Left ventricle myocardium superior (tissue), 1 donor: Measurements from ENCODE around the gene ABCC10. TPM values are rescaled to one million over a fixed set of nuclear protein-coding genes. Genes with fewer than 3 reads are reported as not detected.

Experiments used
- ATAC-seq: fragments of 200-7000 bp; cut with Tn5 transposase; one replicate; pipeline ENCODE4 v1.9.1; 2020; ENCODE audit warnings: mild to moderate bottlenecking, moderate library complexity
- DNase-seq: peaks from one replicate; pipeline ENCODE4 v3.0.0-alpha.2; 2020
- intact Hi-C: fragments of 100-400 bp; cut with micrococcal nuclease; formaldehyde crosslinking; loops from one replicate; pipeline ENCODE4 v1.11.0; 2022
- total RNA-seq: library from RNA; stranded (reverse); fragmentation: NEBNext Ultra II Directional; extraction: Animal tissue kit (Norgen Biotek cat#: 25700); gene quantifications from one replicate; pipeline ENCODE4 v1.2.1, GENCODE V29; 2021
- donor health status: DM: no; HTN: yes; CAD: no; lungs with severe emphysema.

ABCC10 gene
- total RNA-seq, 1 donor from 2014 or later, result 11.5 TPM

DNA sequence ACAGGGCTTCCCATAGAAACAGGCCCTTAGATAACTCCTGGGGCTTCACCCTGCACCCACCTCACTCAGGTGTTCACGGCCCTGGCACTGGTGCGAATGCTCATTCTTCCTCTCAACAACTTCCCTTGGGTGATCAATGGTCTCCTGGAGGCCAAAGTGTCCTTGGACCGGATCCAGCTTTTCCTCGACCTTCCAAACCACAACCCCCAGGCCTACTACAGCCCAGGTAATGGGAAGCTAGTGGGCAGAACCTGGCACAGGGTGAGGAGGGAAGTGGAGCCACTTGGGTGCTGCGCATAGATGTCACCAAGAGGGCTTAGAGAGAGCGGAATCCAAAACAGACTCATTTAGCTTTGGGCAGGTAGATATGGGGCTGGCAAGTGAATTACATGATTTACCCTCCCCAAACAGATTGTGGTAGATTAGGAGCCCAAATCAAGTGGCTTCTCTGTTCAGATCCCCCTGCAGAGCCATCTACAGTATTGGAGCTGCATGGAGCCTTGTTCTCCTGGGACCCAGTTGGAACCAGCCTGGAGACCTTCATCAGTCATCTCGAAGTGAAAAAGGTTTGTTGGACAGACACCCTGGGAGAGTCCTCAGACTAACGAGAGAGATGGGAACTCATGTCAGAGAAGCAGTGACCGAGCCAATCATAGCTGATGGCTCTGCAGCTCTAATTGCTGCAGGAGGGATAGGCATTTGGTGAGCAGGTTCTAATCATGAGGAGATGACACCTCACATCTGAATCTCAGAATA, 8.5 kb downstream of the ABCC10 start:
- ATAC-seq (no peak), DNase-seq (no peak)
- intact Hi-C loops, result no loop called here

DNA sequence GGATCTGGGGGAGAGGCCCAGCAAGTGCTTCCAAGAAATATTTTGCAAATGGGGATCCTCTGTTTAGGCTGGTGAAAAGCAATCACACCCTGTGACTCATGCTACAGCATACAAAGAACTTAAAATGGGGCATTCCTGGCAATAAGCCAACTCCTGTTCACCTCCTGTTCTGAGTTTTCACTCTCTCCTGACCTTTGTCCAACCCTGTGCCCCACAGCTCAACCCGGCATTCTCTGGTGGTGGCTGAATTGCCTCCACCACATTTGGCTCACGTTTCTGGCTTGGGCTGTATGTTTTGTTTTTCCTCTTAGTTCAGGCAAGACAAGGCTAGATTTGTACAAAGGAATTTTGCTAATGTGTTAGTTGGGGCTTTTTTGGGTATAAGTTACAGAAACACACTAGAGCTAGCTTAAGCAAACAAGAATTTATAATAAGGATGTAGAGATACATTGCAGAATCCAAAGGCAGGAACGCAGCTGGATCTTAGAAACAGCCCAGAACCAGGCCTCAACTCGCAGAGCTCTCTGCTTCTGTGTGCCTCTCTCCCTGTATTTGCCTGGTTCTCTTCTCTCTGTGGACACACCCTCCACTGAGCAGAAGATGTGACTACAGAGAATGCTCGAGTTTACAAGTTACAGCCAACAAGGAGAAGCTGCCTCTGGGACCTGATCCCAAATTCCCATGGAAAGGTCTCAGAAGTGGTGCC, 9.4 kb downstream of the ABCC10 start:
- peak; percentile 43 for ATAC-seq
- intact Hi-C loops, result no loop called here

DNA sequence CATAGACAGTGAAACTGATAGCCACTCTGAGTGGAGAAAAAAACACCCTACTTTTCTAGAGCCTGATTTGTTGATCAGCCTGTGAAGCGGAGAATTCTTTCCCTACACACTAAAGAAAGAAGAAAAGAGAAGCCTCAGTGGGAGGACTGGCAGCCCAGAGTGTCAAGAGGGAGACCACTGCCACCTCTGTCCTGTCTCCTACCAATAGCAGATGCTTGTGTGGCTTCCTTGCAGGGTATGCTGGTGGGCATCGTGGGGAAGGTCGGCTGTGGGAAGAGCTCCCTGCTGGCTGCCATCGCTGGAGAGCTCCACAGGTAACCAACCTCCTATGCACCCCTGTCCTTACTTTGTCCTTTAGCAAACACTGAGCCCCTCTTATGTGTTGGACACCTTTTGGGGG, 10.4 kb downstream of the ABCC10 start:
- ATAC-seq (no peak), DNase-seq (no peak)
- intact Hi-C loops, result no loop called here

More for the DNA sequence above, 9.4 kb downstream of the ABCC10 start:
- DNase-seq, result no peak

DNA sequence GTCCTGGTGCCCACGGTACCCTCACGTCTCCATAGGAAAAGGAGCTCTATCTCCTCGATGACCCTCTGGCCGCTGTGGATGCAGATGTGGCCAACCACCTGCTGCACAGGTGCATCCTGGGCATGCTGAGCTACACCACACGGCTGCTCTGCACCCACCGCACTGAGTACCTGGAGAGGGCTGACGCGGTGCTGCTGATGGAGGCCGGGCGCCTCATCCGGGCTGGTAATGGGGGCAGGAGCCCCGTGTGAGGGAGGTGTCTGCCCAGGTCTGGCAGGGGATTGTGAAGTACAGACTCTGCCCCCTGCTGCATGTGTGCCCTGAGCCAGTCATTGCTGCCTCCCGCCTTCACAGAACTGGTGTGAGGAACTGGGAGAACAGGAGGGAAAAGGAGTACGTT, 15.6 kb downstream of the ABCC10 start:
- intact Hi-C loops, result no loop called here
- ATAC-seq (no peak), DNase-seq (no peak)

DNA sequence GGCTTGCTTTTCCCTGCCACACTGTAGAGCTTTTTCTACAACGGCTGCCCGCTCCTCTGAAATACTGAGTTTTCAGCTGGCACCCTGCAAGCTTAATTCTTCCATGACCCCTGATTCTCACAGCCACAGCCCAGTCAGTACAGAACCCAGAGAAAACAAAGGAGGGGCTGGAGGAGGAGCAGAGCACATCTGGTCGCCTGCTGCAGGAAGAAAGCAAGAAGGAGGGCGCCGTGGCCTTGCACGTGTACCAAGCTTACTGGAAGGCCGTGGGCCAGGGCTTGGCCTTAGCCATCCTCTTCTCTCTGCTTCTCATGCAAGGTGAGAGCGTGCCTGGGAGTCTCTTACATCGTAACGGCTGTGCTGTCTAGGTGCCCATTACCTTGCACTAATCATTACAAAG, 16.7 kb downstream of the ABCC10 start:
- DNase-seq, result no peak
- no peak for ATAC-seq
- intact Hi-C loops, result no loop called here

DNA sequence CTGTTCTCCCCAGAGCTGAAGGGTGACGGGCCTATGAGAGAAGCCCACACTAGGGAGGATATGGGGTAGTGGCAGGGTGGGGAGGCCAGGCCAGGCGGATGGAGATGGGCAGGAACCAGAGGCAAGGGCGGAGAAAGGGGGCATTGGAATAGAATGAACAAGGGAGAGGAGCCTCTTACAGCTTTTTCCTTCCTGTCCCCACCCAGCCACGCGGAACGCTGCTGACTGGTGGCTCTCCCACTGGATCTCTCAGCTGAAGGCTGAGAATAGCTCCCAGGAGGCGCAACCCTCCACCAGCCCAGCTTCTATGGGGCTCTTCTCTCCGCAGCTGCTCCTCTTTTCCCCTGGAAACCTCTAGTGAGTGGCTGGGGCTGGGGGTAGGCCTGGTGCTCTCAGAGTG, 17.2 kb downstream of the ABCC10 start:
- DNase-seq (no peak), ATAC-seq (no peak)
- intact Hi-C loops, result no loop called here

DNA sequence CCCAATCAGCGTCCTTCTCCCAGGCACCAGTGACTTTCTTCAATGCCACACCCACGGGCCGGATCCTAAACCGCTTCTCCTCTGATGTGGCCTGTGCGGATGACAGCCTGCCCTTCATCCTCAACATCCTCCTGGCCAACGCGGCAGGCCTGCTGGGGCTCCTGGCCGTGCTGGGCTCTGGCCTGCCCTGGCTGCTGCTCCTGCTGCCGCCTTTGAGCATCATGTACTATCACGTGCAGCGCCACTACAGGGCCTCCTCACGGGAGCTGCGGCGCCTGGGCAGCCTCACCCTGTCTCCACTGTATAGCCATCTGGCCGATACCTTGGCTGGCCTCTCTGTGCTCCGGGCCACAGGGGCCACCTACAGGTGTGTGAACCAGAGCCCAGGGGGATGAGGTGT, 18.2 kb downstream of the ABCC10 start:
- intact Hi-C loops, result no loop called here
- DNase-seq (no peak), ATAC-seq (no peak)

DNA sequence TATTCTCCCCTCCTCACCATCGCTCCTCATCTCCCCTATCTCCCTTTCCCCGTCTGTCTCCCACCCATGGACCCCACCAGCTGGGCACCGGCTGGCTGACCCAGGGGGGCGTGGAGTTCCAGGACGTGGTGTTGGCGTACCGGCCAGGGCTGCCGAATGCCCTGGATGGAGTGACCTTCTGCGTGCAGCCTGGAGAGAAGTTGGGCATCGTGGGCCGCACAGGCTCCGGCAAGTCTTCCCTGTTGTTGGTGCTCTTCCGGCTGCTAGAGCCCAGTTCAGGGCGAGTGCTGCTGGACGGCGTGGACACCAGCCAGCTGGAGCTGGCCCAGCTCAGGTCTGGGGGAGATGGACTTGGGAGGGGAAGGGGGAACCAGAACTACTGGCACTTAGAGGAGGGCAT, 20.3 kb downstream of the ABCC10 start:
- ATAC-seq (no peak), DNase-seq (no peak)
- intact Hi-C loops, result no loop called here

DNA sequence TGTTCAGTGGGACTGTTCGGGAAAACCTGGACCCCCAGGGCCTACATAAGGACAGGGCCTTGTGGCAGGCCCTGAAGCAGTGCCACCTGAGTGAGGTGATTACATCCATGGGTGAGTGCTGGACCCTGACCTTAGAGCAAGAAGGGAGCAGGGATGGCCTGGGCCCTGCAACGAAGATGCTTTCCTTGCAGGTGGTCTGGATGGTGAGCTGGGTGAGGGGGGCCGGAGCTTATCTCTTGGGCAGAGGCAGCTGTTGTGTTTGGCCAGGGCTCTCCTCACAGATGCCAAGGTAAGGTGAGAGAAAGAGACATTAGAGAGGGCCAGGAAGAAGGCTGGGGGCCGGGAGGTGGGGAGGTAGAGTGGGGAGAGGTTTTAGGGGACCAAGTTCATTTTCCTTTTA, 21.6 kb downstream of the ABCC10 start:
- intact Hi-C loops, result no loop called here
- no peak for ATAC-seq
- no peak for DNase-seq

DNA sequence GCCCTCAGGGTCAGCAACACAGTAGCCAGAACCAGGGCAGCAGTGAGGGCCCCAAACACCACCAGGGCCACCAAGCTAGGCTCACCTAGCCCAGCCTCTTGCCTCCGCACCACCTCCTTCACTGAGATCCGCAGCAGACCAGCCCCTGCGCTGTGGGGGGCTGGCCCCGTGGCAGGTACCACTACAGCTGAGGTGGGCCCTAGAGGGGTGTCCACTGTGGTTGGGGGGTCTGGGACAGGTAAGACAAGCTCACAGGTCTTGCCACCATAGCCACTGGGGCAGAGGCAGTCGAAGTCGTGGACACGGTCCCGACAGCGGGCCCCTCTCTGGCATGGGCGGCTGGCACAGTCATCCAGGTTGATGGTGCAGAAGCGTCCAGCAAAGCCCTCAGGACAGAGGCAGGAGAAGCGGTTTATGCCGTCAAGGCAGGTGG, 23.4 kb downstream of the ABCC10 start:
- ATAC-seq (no peak), DNase-seq (no peak)
- intact Hi-C loops, result no loop called here

DNA sequence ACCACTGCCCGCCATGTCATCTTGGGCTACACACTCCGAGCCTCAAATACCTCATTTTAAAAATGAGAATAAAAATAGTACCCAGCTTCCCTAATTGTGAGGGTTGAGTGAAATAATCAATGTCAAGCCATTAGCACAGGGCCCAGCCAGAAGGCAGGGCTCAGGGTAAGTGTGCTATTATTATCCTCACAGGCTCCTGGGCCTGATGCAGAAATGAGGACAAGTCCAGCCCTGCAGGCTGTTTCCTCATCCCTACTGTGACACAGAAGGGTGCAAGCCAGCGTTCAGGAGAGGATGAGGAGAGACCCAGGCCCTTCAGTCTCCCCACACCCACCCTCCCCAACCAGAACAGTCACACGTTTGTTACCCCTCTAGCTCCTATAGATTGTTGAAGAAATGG, 24.0 kb downstream of the ABCC10 start:
- ATAC-seq, result peak; percentile 40
- DNase-seq, result no peak

DNA sequence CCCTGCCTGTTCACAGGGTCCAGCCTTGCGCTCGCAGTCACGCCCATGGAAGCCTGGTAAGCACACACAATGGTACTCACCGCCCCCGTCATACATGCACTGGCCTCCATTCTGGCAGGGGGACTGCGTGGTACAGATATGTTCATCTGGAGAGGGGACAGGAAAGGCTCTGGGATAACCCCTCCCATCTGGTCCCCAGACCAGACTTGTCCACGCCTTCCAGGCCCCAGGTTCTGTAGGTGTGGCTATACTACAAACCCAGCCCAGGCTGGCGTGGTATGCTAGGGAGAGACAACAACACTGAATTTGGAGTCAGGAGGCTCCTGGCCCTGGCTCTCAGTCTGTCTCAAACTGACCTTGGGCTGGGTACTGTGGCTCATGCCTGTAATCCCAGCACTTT, 24.6 kb downstream of the ABCC10 start:
- ATAC-seq, result no peak
- intact Hi-C loops, result no loop called here
- no peak for DNase-seq

More for the DNA sequence above, 24.0 kb downstream of the ABCC10 start:
- intact Hi-C loops, result no loop called here

DNA sequence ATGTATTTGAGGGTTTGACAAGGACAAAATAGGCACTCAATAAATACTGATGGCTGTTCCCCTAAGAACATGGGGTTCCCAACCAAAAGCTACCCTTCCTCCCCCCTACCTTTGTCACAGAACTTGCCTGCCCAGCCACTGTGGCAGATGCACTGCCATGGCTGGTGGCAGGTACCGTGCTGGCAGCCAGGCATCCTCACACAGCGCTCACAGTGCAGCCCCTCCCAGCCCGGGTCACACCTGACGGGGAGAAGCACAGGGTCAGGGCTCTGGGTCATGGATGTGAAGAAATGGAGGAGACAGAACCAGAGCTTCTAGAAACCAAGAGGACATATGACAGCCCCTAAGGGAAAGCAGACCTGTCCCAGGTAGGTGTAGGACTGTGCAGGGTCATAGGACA, 25.6 kb downstream of the ABCC10 start:
- DNase-seq (no peak), ATAC-seq (no peak)
- intact Hi-C loops, result no loop called here

DNA sequence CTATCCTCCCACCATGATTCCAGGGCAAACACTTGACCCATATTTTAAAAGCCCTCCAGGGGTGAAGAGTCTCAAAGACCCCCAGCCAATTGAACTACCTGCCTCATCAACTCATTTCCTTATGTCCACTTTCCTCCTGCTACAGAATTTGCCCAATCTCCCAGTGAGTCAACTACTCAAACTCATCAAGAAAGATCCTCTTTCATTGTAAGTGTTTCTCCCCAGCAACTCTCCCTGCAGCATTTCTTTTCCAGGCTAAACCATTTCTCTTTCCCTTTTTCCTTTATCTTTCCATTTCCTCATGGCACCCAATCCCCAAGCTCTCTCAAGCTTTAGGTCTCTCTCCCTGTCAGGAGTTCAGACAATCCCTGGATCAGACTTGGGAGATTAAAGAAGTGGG, 26.5 kb downstream of the ABCC10 start:
- ATAC-seq (no peak), DNase-seq (no peak)
- intact Hi-C loops, result loop anchor here (2.0 kb wide), 1 partner anchor 53 kb away; no protein-coding TSS in a partner anchor

DNA sequence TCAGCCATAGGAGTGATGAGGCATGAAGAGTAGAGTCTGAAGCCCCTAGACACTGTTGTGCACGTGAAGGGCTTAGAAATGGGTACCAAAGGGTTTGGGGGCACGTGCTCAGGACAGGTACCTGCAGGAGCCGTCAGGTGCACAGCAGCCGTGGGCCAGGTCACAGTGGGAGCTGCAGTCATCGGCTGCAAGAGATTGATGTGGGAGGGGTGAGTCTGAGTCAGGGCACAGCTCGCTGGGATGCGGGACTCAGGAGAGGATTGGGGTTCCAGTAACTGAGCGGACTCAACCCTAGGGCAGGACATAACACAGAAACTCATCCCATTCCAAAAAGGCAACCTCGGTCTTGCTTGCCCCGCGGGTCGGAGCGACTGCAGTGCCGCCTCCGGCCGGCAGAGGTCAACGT, 27.0 kb downstream of the ABCC10 start:
- DNase-seq, result no peak
- peak; percentile 3 for ATAC-seq
- intact Hi-C loops, result loop anchor here (2.0 kb wide), 1 partner anchor 53 kb away; no protein-coding TSS in a partner anchor

DNA sequence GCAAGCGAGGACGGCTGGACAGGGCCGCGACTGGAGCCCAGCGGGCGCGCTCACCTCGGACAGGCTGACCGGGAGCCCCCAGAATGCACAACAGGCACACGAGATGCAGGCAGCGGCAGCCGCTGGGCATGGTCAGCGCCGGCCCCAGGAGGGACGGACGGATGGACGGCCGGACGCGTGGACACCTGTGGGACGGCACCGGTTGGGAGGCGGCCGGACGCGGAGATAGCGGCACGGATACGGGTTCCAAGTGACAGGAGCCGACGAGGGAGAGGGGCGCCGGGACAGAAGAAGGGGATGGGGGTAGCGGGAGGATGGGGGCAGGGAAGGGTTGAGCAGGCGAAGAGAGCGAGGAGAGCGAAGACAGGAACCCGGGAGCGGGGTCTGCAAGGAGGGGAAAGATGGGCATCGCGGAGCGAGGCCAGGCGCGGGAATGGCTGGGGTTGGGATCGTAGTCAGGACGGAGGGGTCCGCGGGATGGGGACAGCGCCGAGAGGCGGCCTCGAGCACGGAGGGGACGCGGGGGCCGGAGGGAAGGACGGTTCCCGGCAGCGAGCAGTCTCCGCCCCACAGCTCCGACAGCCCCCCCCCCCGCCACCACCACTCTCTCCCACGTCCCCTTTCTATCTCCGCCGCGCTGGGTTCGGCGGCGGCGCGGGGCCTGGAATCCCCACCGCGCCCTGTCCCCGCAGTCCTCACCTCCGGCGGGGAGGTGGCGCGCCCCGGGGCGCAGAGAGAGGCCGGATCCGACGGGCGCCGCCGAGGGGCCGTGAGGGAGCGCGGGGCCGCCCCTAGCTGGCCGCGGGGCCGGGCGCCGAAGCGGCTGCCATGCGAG, 27.6 kb downstream of the ABCC10 start:
- intact Hi-C loops, result loop anchor here (2.0 kb wide), 1 partner anchor 52 kb away; no protein-coding TSS in a partner anchor
- ATAC-seq (peak; percentile 91), DNase-seq (peak; percentile 94)

DNA sequence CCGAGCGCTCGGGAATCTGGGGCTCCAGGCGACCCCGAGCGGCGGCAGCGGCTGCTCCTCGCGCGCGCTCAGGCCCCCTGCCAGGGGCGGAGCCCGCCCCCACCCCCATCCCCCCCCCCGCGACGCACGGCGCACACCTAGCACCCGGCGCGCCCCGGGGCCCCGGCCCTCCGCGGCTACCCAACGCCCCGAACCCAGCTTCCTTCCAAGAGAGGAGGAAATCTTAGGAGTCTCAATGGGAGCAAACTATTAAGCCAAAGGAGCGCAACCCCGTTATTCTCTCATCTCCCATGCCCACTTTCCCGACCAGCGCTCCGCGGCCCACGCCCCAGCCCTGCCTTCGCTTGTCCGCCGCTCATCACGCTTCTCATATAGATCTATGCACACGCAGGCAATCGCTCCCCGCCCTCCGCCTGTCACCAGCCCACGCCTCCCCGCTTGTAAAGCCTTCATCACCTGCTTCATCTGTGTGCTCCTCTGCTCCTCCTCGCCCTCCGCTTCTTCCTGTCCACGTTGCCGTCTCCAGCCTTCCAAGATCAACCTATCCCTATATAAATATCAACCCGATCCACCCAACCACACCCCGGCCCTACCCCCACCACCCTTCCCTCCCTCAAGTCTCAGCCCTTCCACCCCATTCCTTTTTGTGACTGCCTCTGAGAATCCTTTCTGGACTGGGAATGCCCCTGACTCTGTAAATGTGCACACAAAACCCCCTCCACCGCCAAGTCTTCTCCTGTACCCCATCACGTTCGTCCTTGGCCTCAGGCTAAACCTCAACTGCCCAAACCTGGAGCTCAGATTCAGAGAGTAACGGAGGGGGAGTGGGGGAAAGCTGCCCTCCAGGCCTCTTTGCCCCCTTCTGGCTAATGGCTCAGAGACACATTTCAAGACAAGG, 28.4 kb downstream of the ABCC10 start, which contains the start of gene DLK2:
TSS of gene DLK2 (minus strand) at position 18 of the 898 bp plus-strand sequence. CDS start 723 bp downstream, outside the sequence.
- intact Hi-C loops, result loop anchor here (2.0 kb wide), 1 partner anchor 51 kb away; no protein-coding TSS in a partner anchor

DNA sequence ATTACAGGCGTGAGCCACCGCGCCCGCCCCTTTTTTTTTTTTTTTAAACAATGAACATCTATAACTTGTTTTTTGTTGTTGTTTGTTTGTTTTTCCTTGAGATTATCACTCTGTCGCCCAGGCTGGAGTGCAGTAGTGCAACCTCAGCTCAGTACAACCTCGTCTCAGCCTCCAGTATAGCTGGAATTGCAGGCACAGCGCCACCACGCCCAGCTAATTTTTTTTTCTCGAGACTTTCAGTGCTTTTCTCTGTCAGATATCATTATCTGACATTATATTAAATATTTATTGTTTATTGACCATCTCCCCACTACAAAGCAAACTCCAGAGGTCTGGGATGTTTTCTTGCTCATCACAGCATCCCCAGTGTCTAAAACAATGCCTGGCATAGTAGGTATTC, 30.3 kb downstream of the ABCC10 start:
- DNase-seq (no peak), ATAC-seq (no peak)
- intact Hi-C loops, result no loop called here

More for the DNA sequence above, 28.4 kb downstream of the ABCC10 start, which contains the start of gene DLK2:
- no peak for DNase-seq
- no peak for ATAC-seq
